ENCODE data around the gene SACM1L.

GRCh38 chr3:45773072-45773471 lies 83.9 kb downstream of the SACM1L start:
- TF ChIP-seq, protein P1, sequence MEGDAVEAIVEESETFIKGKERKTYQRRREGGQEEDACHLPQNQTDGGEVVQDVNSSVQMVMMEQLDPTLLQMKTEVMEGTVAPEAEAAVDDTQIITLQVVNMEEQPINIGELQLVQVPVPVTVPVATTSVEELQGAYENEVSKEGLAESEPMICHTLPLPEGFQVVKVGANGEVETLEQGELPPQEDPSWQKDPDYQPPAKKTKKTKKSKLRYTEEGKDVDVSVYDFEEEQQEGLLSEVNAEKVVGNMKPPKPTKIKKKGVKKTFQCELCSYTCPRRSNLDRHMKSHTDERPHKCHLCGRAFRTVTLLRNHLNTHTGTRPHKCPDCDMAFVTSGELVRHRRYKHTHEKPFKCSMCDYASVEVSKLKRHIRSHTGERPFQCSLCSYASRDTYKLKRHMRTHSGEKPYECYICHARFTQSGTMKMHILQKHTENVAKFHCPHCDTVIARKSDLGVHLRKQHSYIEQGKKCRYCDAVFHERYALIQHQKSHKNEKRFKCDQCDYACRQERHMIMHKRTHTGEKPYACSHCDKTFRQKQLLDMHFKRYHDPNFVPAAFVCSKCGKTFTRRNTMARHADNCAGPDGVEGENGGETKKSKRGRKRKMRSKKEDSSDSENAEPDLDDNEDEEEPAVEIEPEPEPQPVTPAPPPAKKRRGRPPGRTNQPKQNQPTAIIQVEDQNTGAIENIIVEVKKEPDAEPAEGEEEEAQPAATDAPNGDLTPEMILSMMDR (IDR thresholded peaks at IDR 0.05): no peak
- TF ChIP-seq NR1H2 (CRISPR knock-in tag; IDR thresholded peaks at IDR 0.05) (no peak), GABPB1 (CRISPR knock-in tag; IDR thresholded peaks at IDR 0.05) (no peak), CREB1 (CRISPR knock-in tag; IDR thresholded peaks at IDR 0.05) (no peak), ETV6 (CRISPR knock-in tag; IDR thresholded peaks at IDR 0.05) (no peak), CREM (CRISPR knock-in tag; IDR thresholded peaks at IDR 0.05) (no peak), FOXP1 (CRISPR knock-in tag; IDR thresholded peaks at IDR 0.05; ENCODE audit: borderline replicate concordance) (no peak), SMAD4 (CRISPR knock-in tag; IDR thresholded peaks at IDR 0.05) (no peak), E2F5 (CRISPR knock-in tag; IDR thresholded peaks at IDR 0.05) (no peak), ZNF281 (CRISPR knock-in tag; IDR thresholded peaks at IDR 0.05) (no peak)
- TF ChIP-seq, protein P2, sequence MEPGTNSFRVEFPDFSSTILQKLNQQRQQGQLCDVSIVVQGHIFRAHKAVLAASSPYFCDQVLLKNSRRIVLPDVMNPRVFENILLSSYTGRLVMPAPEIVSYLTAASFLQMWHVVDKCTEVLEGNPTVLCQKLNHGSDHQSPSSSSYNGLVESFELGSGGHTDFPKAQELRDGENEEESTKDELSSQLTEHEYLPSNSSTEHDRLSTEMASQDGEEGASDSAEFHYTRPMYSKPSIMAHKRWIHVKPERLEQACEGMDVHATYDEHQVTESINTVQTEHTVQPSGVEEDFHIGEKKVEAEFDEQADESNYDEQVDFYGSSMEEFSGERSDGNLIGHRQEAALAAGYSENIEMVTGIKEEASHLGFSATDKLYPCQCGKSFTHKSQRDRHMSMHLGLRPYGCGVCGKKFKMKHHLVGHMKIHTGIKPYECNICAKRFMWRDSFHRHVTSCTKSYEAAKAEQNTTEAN (CRISPR knock-in tag; IDR thresholded peaks at IDR 0.05): no peak
- TF ChIP-seq, protein P3, sequence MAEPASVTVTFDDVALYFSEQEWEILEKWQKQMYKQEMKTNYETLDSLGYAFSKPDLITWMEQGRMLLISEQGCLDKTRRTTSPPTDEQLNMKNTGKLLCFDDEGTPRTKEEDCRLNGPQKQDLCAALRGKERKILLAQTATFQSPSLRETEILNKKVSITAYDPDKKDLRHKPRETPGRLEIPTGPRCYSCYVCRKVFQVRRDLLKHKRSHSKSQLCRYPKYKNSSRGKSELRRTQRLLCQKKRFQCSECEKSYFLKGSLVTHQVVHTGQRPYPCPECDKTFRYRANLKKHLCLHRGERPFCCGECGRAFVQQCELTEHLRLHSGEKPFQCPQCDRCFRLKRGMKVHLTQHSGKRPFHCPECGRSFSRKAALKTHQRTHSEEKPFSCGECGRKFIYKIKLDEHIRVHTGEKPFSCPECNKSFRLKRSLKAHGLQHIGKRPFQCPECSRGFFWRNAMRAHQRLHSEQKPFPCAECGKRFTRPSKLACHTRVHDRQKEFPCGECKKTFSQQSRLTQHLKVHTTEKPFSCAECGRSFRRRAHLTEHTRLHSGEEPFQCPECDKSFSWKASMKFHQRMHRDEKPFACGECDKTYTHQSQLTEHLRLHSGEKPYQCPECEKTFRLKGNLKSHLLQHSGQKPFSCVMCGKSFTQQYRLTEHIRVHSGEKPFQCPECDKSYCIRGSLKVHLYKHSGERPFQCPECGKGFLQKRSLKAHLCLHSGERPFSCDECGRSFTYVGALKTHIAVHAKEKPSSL (CRISPR knock-in tag; conservative IDR thresholded peaks at IDR 0.05): no peak
